Prostate gland (tissue), 2 donors: ENCODE data around the gene KIF5B.

Experiments
- CTCF ChIP-seq, 4 experiments: fragments of 200-600 bp in 2 of 4; fragments of 450-650 bp in 2 of 4; sonication (generic) in 2 of 4; IDR thresholded peaks; 1 replicate in 3 of 4; 2 replicates in 1 of 4; pipeline ENCODE4 v1.5.1; 2016 to 2019; ENCODE audit warnings: antibody characterized with exemption in 4 of 4, mild to moderate bottlenecking in 2 of 4, moderate library complexity in 2 of 4
- POLR2A ChIP-seq: fragments of 450-650 bp; IDR thresholded peaks from one replicate; pipeline ENCODE4 v1.6.1; 2016; ENCODE audit warnings: antibody characterized with exemption, mild to moderate bottlenecking

- no peak for TF ChIP-seq CTCF (IDR thresholded peaks at IDR 0.05)
- TF ChIP-seq POLR2A = no peak
Measured at GRCh38 chr10:31990937-31991336, 65.3 kb downstream of the KIF5B start.
